SJSA1 (cell line): Measurements from ENCODE around the gene GALNT15. TPM values are rescaled to one million over a fixed set of nuclear protein-coding genes. Genes with fewer than 3 reads are reported as not detected.

ENCODE experiments used
- DNase-seq, 2 experiments: peaks; one replicate each; pipeline ENCODE4 v3.0.0-alpha.2; 2015 to 2020; ENCODE audit warnings: low spot score in 2 of 2, low read depth in 1 of 2
- H3K27ac ChIP-seq: fragments of 250-450 bp; sonication (Bioruptor Pico); 2 replicates; pipeline ENCODE4 v1.5.1; 2020; ENCODE audit warnings: mild to moderate bottlenecking, moderate library complexity
- H3K27me3 ChIP-seq: fragments of 250-450 bp; sonication (Bioruptor Pico); replicated peaks from 2 replicates; pipeline ENCODE4 v1.5.1; 2020; ENCODE audit warnings: mild to moderate bottlenecking, moderate library complexity
- H3K36me3 ChIP-seq: fragments of 250-450 bp; sonication (Bioruptor Pico); 2 replicates; pipeline ENCODE4 v1.5.1; 2020; ENCODE audit warnings: mild to moderate bottlenecking
- H3K4me1 ChIP-seq: fragments of 250-450 bp; sonication (Bioruptor Pico); replicated peaks from 2 replicates; pipeline ENCODE4 v1.6.1; 2021; ENCODE audit warnings: mild to moderate bottlenecking
- H3K4me3 ChIP-seq: fragments of 250-450 bp; sonication (Bioruptor Pico); 2 replicates; pipeline ENCODE4 v1.5.1; 2020; ENCODE audit warnings: mild to moderate bottlenecking
- H3K9me3 ChIP-seq: fragments of 250-450 bp; sonication (Bioruptor Pico); replicated peaks from 2 replicates; pipeline ENCODE4 v1.5.1; 2020; ENCODE audit warnings: mild to moderate bottlenecking
- total RNA-seq: library from RNA; depleted of rRNA; stranded (reverse); fragments of >200 nt; shearing (Covaris generic); gene quantifications from 2 replicates; pipeline ENCODE4 v1.2.3, GENCODE V29; 2014

The GALNT15 gene
- total RNA-seq, 1 experiment from 2014 or later: 1.3 TPM

DNA sequence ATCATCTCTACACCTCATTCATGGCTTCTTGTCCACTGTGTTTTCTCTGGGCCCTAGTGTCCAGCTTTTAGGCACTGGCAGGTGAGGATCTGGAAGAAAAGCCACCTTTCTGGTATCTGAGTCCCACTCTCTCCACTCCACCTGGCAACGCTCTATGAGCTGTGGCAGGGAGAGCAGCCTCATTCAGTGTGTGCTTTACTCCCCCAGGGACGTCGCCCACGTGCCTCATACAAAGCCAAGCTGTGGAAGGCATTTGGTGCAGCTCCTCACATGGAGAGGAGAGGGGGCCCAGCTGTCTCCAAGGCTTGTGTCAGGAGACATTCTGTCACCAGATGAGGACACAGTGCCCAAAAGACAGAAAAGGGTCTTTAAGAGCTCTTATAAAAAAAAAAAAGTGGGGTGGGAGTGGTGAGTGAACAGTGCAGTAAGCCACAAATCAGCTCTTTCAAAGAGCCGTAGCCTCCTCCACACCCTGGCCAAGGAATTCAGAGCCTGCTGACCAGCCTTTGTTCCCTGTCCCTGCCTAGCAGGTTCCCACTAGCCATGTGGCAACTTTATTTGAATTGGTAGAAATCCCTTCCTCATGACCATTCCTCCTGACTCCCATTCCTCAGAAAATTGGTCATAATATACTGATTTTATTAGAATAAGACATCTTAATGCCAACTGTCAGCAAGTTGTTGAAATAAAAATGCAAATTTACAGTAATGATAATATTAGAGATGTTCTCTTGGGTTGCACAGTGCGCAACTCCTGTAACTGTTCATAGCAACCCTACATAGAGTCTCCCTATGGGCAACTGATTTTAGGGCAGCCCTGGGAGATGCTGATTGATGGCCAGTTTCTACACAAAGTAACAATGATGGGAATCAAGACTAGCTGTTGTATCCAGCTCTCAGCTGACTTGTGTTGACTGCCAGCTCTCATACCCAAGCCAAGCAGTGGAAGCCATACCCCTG lies 29.5 kb downstream of the GALNT15 start:
- no peaks in the 10 kb centered on the region for H3K27me3 ChIP-seq
- H3K4me1 ChIP-seq: peaks cover 81% of the 10 kb centered on the region
- H3K4me3 ChIP-seq: no peak overlapping the region
- H3K9me3 ChIP-seq: no peaks in the 10 kb centered on the region
- no peaks in the 10 kb centered on the region for H3K36me3 ChIP-seq
- peak in 1 of 2 experiments; percentile 25 for DNase-seq
- peak overlapping the region; percentile 97 for H3K27ac ChIP-seq

DNA sequence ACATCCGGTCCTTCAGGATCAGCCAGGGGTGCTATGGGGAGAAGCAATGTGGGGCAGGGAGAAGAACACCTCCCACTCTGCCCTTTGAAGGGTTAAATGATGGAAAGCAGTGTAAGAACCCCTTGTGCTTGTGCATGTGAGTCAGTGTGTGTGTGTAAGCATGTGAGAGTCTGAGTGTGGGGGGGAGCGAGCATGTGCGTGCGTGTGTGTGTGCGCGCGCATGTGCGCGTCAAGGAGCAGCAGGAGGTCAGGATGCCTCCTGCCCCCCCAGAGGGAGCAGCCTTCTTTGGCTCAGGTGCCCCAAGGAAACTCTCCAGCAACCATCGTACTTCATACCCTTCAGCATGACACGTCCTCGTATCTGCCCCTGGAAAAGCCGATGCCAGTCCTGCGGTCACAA lies 30.3 kb downstream of the GALNT15 start:
- Histone ChIP-seq H3K9me3 (no peaks in the 10 kb centered on the region), H3K4me1 (peaks cover 81% of the 10 kb centered on the region), H3K4me3 (no peak overlapping the region), H3K27me3 (no peaks in the 10 kb centered on the region), H3K36me3 (no peaks in the 10 kb centered on the region), H3K27ac (peak overlapping the region; percentile 97)
- no peak for DNase-seq

DNA sequence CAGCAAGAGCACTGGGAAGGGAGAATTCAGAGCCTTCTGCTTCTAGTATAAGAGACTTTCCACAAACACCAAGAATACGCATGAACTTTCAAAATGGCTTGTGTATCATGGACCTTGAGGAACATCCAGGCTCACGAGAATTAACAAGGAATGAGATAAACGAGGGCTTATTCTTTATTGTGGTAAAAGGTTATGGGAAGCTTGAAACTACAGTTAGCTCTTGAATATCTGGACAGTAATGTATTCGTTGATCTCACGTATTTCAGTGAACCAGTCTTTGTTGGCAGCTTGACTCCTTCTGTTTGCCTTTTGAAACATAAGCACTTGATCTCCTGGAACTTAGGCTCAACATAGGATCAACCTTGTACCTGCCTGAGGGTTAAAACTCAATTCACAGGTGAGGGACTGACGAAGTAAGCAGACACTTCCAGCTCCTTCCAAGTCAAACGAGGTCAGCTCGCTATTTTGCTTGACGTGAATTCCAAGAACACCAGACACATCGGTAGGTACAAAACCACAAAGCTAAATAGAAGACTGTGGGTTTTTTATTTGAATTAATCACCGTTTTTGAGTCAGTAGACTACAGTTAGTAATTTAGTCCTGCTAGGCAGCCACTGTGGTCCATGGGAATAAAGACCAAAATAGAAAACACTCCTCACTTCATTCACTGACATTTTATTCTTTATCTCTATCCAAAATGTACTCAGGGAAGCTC lies 30.8 kb downstream of the GALNT15 start:
- Histone ChIP-seq H3K9me3 (no peaks in the 10 kb centered on the region), H3K27me3 (no peaks in the 10 kb centered on the region), H3K4me3 (no peak overlapping the region), H3K36me3 (no peaks in the 10 kb centered on the region), H3K4me1 (peaks cover 77% of the 10 kb centered on the region), H3K27ac (peak overlapping the region; percentile 97)
- peak; percentile 49 to 85 for DNase-seq

- Histone ChIP-seq H3K4me3 (no peak overlapping the region), H3K27ac (peak overlapping the region; percentile 97), H3K27me3 (no peaks in the 10 kb centered on the region), H3K9me3 (no peaks in the 10 kb centered on the region), H3K4me1 (peaks cover 69% of the 10 kb centered on the region), H3K36me3 (no peaks in the 10 kb centered on the region)
- DNase-seq: peak; percentile 63 to 90
These were observed 32.6 kb downstream of the GALNT15 start for GRCh38 chr3:16207031-16207430.

- peaks cover 26% of the 10 kb centered on the region for H3K4me1 ChIP-seq
- no peaks in the 10 kb centered on the region for H3K27me3 ChIP-seq
- no peak overlapping the region for H3K27ac ChIP-seq
- no peaks in the 10 kb centered on the region for H3K9me3 ChIP-seq
- DNase-seq: no peak
- H3K36me3 ChIP-seq: no peaks in the 10 kb centered on the region
- H3K4me3 ChIP-seq: no peak overlapping the region
These were observed 36.9 kb downstream of the GALNT15 start for GRCh38 chr3:16211176-16211904.

- Histone ChIP-seq H3K27ac (no peak overlapping the region), H3K4me1 (0 out of 2 replicates have a peak, but pooled peaks cover 7% of the 10 kb centered on the region), H3K27me3 (no peaks in the 10 kb centered on the region), H3K9me3 (no peaks in the 10 kb centered on the region), H3K36me3 (no peaks in the 10 kb centered on the region), H3K4me3 (no peak overlapping the region)
- DNase-seq: no peak
These were observed 39.9 kb downstream of the GALNT15 start for GRCh38 chr3:16214366-16214765.

DNA sequence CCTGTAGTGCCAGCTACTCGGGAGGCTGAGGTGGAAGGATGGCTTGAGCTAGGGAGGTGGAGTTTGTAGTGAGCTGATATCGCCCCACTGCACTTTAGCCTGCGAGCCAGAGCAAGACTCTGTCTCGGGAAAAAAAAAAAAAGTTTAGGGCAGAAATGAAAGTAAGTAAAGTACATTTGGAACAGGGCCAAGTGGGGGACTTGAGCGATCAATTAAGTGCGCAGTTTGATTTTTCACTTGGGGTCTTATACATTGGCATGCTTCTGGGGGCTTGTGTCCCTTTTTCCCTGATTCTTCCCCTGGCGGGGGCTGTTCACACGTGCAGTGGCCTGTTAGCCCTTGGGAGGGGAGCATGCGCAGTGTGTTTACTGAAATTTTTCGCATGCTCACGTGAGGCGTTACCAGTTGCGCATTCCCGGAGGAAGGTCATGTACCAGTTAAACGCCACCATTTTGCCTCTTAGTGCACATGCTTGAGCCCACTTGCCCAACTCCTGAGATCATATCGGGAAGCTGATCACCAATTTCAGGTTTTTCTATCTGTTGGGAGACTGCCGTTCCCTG lies 42.0 kb downstream of the GALNT15 start:
- no peaks in the 10 kb centered on the region for H3K27me3 ChIP-seq
- DNase-seq: no peak
- no peaks in the 10 kb centered on the region for H3K36me3 ChIP-seq
- H3K27ac ChIP-seq: no peak overlapping the region
- H3K4me1 ChIP-seq: no peaks in the 10 kb centered on the region
- no peaks in the 10 kb centered on the region for H3K9me3 ChIP-seq
- no peak overlapping the region for H3K4me3 ChIP-seq

DNA sequence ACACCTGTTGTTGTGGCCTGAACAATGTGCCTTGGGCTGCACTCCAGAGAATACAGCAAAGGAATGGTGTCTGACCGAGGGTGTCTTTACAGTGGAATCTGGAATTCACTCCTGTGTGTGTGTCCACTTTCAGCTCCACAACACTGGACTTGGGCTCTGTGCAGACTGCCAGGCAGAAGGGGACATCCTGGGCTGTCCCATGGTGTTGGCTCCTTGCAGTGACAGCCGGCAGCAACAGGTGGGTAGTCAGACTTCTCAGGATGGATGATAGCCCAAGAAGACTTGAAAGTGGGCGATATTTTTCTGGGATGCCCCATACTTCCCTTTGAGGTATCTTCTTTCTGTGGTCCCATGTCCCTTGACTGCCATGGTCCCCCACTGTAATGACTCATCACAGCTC lies 45.3 kb downstream of the GALNT15 start:
- H3K9me3 ChIP-seq: no peaks in the 10 kb centered on the region
- H3K27ac ChIP-seq: no peak overlapping the region
- no peak for DNase-seq
- no peaks in the 10 kb centered on the region for H3K27me3 ChIP-seq
- H3K4me1 ChIP-seq: no peaks in the 10 kb centered on the region
- no peaks in the 10 kb centered on the region for H3K36me3 ChIP-seq
- H3K4me3 ChIP-seq: no peak overlapping the region

DNA sequence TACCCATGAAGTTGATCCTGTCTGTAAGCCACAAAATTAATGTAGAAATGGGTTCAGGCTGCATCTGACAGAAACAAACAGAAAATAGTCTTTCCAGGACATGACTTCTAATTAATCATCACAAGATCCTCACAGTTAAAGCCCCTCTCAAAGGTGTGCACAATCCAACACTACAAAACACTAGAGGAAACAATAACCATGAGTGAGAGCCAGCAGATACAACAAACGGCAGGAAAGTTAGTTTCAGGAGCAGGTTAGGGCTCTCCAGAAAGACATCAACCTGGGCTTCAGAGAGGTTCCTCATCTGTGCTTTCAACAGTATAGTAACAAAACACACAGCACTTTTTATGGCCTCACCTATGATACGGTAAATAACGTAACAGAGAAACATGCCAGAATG lies 47.5 kb downstream of the GALNT15 start:
- H3K4me1 ChIP-seq: no peaks in the 10 kb centered on the region
- no peak overlapping the region for H3K4me3 ChIP-seq
- no peaks in the 10 kb centered on the region for H3K27me3 ChIP-seq
- H3K9me3 ChIP-seq: no peaks in the 10 kb centered on the region
- DNase-seq: no peak
- no peaks in the 10 kb centered on the region for H3K36me3 ChIP-seq
- H3K27ac ChIP-seq: no peak overlapping the region

GRCh38 chr3:16222547-16222946 lies 48.1 kb downstream of the GALNT15 start:
- no peak overlapping the region for H3K4me3 ChIP-seq
- H3K36me3 ChIP-seq: no peaks in the 10 kb centered on the region
- no peak overlapping the region for H3K27ac ChIP-seq
- H3K27me3 ChIP-seq: no peaks in the 10 kb centered on the region
- H3K9me3 ChIP-seq: no peaks in the 10 kb centered on the region
- no peak for DNase-seq
- no peaks in the 10 kb centered on the region for H3K4me1 ChIP-seq

- no peak for DNase-seq
These were observed 49.8 kb downstream of the GALNT15 start for GRCh38 chr3:16224325-16224724.

DNA sequence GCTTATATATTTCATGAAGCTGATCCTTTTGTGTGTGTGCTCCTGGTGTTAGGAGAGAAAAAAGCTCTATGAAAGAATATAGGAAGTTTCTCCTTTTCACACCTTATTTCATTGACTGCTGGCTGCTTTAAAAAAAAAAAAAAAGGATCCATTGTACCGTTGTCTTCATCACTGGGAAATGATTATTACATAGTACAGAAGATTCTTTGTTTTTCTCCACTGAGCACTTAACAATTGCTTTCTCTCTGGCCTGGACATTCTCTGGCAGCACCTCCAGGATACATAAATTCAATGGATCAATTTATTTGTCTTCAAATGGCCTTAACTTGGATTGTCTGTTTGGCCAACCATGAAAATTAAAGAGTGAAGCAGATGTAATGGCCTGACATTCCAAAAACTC lies 53.1 kb downstream of the GALNT15 start:
- Histone ChIP-seq H3K4me3 (no peak overlapping the region), H3K36me3 (no peaks in the 10 kb centered on the region), H3K4me1 (no peaks in the 10 kb centered on the region), H3K27ac (no peak overlapping the region), H3K9me3 (no peaks in the 10 kb centered on the region), H3K27me3 (no peaks in the 10 kb centered on the region)
- DNase-seq: no peak

More at GRCh38 chr3:16224325-16224724, 49.8 kb downstream of the GALNT15 start:
- Histone ChIP-seq H3K36me3 (no peaks in the 10 kb centered on the region), H3K27ac (no peak overlapping the region), H3K4me3 (no peak overlapping the region), H3K27me3 (no peaks in the 10 kb centered on the region), H3K4me1 (no peaks in the 10 kb centered on the region), H3K9me3 (no peaks in the 10 kb centered on the region)

DNA sequence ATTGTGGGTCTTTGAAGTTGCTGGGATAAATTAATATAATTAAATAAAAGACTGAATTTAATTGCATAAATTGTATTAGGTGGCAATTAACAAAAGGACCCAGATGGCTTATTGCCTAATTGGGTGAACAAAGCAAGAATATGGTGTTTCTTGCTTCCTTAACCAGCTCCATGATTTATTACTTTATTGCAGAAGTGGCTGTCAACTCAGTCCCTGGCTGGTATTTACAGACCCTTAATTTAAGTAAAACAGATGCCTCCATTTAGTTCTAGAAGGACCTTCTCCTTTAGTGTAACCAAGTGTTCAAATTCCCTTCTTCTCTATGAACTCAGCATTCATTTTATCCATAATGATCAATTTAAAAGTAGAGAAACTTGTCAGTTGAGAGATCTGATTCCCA lies 55.2 kb downstream of the GALNT15 start:
- H3K27ac ChIP-seq: no peak overlapping the region
- no peaks in the 10 kb centered on the region for H3K27me3 ChIP-seq
- H3K36me3 ChIP-seq: no peaks in the 10 kb centered on the region
- no peaks in the 10 kb centered on the region for H3K4me1 ChIP-seq
- no peaks in the 10 kb centered on the region for H3K9me3 ChIP-seq
- DNase-seq: no peak
- H3K4me3 ChIP-seq: no peak overlapping the region
